ENCODE data around the gene GLP2R.

DNA sequence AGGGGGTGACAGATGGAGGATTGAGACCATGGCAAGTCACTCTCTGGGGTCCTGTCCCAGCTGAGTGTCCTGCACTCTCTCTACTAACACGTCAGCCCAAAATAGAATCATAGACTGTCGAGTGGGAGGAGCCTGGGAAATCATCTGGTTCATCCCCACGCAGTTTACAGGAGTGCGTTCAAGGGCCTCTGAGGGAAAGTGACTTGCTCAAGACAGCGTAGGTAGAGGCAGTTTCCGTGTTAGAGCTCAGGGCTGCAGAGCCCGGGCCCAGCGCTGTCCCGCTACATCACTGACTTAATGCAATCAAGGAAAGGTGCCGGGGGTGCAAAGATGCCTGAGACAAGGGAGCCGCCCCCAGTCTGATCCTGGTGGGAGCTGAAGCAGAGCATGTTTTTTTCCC lies 14.2 kb upstream of the GLP2R start:
- TF ChIP-seq, protein P1, sequence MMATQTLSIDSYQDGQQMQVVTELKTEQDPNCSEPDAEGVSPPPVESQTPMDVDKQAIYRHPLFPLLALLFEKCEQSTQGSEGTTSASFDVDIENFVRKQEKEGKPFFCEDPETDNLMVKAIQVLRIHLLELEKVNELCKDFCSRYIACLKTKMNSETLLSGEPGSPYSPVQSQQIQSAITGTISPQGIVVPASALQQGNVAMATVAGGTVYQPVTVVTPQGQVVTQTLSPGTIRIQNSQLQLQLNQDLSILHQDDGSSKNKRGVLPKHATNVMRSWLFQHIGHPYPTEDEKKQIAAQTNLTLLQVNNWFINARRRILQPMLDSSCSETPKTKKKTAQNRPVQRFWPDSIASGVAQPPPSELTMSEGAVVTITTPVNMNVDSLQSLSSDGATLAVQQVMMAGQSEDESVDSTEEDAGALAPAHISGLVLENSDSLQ (IDR thresholded peaks at IDR 0.05): no peak
- TF ChIP-seq SUZ12 (IDR thresholded peaks at IDR 0.05) (no peak), SP1 (IDR thresholded peaks at IDR 0.05) (no peak), TARDBP (IDR thresholded peaks at IDR 0.05) (no peak), ZNF384 (IDR thresholded peaks at IDR 0.05) (no peak), LEF1 (IDR thresholded peaks at IDR 0.05; ENCODE audit: borderline replicate concordance) (no peak), ARNT (IDR thresholded peaks at IDR 0.05) (no peak), BHLHE40 (IDR thresholded peaks at IDR 0.05; ENCODE audit: borderline replicate concordance) (no peak), HDGF (IDR thresholded peaks at IDR 0.05; ENCODE audit: borderline replicate concordance) (no peak), FOXM1 (IDR thresholded peaks at IDR 0.05; ENCODE audit: borderline replicate concordance) (no peak), ELF4 (IDR thresholded peaks at IDR 0.05) (no peak), CTBP1 (IDR thresholded peaks at IDR 0.05; ENCODE audit: borderline replicate concordance) (no peak), L3MBTL2 (conservative IDR thresholded peaks at IDR 0.05) (no peak), NFRKB (IDR thresholded peaks at IDR 0.05) (no peak)
